SK-N-SH treated with all-trans-retinoic acid at 6 μM for 48 hours (cell line): Measurements from ENCODE around the gene POLG2.

Source experiments
- ATAC-seq: fragments of 200-7000 bp; cut with Tn5 transposase; 3 replicates; pipeline ENCODE4 v1.9.1; 2020; ENCODE audit warnings: mild to moderate bottlenecking, moderate library complexity
- BACH2 ChIP-seq: fragments of 250-450 bp; sonication (Bioruptor Pico); IDR thresholded peaks from 2 replicates; pipeline ENCODE4 v1.9.0; 2021; ENCODE audit warnings: mild to moderate bottlenecking, borderline replicate concordance
- CSDC2 ChIP-seq: fragments of 250-450 bp; sonication (Bioruptor Pico); IDR thresholded peaks from 2 replicates; pipeline ENCODE4 v1.5.0; 2020; ENCODE audit warnings: mild to moderate bottlenecking, moderate library complexity
- CSRNP3 ChIP-seq: fragments of 250-450 bp; sonication (Bioruptor Pico); IDR thresholded peaks from 2 replicates; pipeline ENCODE4 v1.5.1; 2021; ENCODE audit warnings: mild to moderate bottlenecking, moderate library complexity
- ESRRG ChIP-seq: fragments of 250-450 bp; sonication (Bioruptor Pico); IDR thresholded peaks from 2 replicates; pipeline ENCODE4 v1.6.1; 2021; ENCODE audit warnings: mild to moderate bottlenecking
- GLIS3 ChIP-seq: fragments of 250-450 bp; sonication (Bioruptor Pico); IDR thresholded peaks from 2 replicates; pipeline ENCODE4 v1.5.0; 2020; ENCODE audit warnings: mild to moderate bottlenecking, moderate library complexity
- ISL1 ChIP-seq: fragments of 250-450 bp; sonication (Bioruptor Pico); IDR thresholded peaks from 2 replicates; pipeline ENCODE4 v2.1.2; 2022; ENCODE audit warnings: mild to moderate bottlenecking, moderate library complexity
- SNAI2 ChIP-seq: fragments of 250-450 bp; sonication (Bioruptor Pico); IDR thresholded peaks from 2 replicates; pipeline ENCODE4 v1.5.0; 2020; ENCODE audit warnings: mild to moderate bottlenecking, moderate library complexity
- TCF4 ChIP-seq: fragments of 250-450 bp; sonication (Bioruptor Pico); IDR thresholded peaks from 2 replicates; pipeline ENCODE4 v1.8.0; 2021; ENCODE audit warnings: mild to moderate bottlenecking, moderate library complexity, borderline replicate concordance
- TOX ChIP-seq: fragments of 250-450 bp; sonication (Bioruptor Pico); IDR thresholded peaks from 2 replicates; pipeline ENCODE4 v1.8.0; 2021; ENCODE audit warnings: mild to moderate bottlenecking, moderate library complexity, borderline replicate concordance
- TSHZ2 ChIP-seq: fragments of 250-450 bp; sonication (Bioruptor Pico); IDR thresholded peaks from 2 replicates; pipeline ENCODE4 v1.5.0; 2020; ENCODE audit warnings: mild to moderate bottlenecking, moderate library complexity
- ZC3H10 ChIP-seq: fragments of 250-450 bp; sonication (Bioruptor Pico); IDR thresholded peaks from 2 replicates; pipeline ENCODE4 v1.5.1; 2021; ENCODE audit warnings: mild to moderate bottlenecking, moderate library complexity
- ZFP3 ChIP-seq: fragments of 250-450 bp; sonication (Bioruptor Pico); IDR thresholded peaks from 2 replicates; pipeline ENCODE4 v1.5.0; 2020; ENCODE audit warnings: mild to moderate bottlenecking, moderate library complexity
- ZFP30 ChIP-seq: fragments of 450-650 bp; formaldehyde crosslinking; IDR thresholded peaks from 2 replicates; pipeline ENCODE4 v1.5.0; 2022; ENCODE audit warnings: mild to moderate bottlenecking, moderate library complexity
- ZNF565 ChIP-seq: fragments of 450-650 bp; formaldehyde crosslinking; conservative IDR thresholded peaks from 2 replicates; pipeline ENCODE4 v1.5.0; 2020; ENCODE audit warnings: low read depth, mild to moderate bottlenecking, moderate library complexity
- ZNF8 ChIP-seq: fragments of 450-650 bp; formaldehyde crosslinking; IDR thresholded peaks from 2 replicates; pipeline ENCODE4 v1.5.0; 2020; ENCODE audit warnings: mild to moderate bottlenecking, moderate library complexity
- TF ChIP-seq, protein P1 (sequence below): fragments of 250-450 bp; sonication (Bioruptor Pico); IDR thresholded peaks from 2 replicates; pipeline ENCODE4 v1.8.0; 2021; ENCODE audit warnings: low read depth, mild to moderate bottlenecking, moderate library complexity, borderline replicate concordance
- TF ChIP-seq, protein P2 (sequence below): fragments of 250-450 bp; sonication (Bioruptor Pico); IDR thresholded peaks from 2 replicates; pipeline ENCODE4 v1.8.0; 2020; ENCODE audit warnings: mild to moderate bottlenecking, moderate library complexity, borderline replicate concordance

POLG2 gene

GRCh38 chr17:64532409-64532808 is 35.6 kb upstream of the POLG2 start (continued):
- TF ChIP-seq, protein P1, sequence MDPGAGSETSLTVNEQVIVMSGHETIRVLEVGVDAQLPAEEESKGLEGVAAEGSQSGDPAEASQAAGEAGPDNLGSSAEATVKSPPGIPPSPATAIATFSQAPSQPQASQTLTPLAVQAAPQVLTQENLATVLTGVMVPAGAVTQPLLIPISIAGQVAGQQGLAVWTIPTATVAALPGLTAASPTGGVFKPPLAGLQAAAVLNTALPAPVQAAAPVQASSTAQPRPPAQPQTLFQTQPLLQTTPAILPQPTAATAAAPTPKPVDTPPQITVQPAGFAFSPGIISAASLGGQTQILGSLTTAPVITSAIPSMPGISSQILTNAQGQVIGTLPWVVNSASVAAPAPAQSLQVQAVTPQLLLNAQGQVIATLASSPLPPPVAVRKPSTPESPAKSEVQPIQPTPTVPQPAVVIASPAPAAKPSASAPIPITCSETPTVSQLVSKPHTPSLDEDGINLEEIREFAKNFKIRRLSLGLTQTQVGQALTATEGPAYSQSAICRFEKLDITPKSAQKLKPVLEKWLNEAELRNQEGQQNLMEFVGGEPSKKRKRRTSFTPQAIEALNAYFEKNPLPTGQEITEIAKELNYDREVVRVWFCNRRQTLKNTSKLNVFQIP: no peak
- no peak for TF ChIP-seq TOX
- TF ChIP-seq, all 23 proteins: peak for 0

DNA sequence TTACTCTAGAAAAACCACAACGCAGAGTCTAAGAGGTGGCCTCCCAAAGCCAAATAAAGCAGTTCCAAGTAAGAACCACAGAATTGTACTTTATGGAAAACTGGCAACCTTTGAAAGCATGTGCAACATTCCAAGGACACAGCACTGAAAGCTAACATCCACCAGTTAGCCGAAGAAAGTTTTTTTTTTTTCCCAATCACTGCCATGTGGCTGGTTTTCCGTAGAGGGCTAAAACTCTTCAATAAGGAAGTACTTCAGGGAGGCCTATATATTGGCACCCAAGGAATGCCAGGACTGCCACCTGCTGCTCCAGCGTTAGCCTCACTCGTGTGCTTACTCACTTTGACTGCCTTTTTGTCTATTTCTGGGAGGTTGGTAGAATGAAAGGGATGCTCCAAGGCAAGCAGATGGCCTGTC is 35.1 kb upstream of the POLG2 start:
- no peak; the same call in 2 of the 3 replicates for ATAC-seq

DNA sequence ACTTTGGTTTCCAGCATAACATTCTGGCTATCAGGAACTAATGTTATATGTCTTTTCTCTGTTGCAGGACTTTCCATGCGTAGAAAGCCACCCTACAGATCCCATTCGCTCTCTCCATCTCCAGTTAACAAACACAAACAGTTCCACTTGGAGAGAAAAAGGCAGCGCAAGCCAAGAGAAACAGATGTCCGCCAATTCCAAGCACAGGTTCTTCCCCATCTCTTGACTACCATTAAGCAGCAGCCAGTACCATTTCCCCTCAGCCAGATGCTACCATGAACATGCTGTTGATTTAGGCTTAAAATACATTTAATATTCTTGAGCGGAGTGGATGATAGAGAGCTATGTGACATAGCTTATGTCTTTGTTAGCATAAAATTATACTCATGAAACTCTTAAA is 32.4 kb upstream of the POLG2 start:
- no peak for ATAC-seq
- TF ChIP-seq ESRRG (CRISPR knock-in tag) (no peak), TSHZ2 (no peak), BACH2 (no peak), ZNF565 (CRISPR knock-in tag) (no peak), GLIS3 (CRISPR knock-in tag) (no peak), TOX (no peak), CSDC2 (CRISPR knock-in tag) (no peak), ZNF8 (no peak), ZFP30 (CRISPR knock-in tag) (no peak)

More for the DNA sequence above, 35.1 kb upstream of the POLG2 start:
- TF ChIP-seq TCF4 (CRISPR knock-in tag) (no peak), TSHZ2 (no peak), GLIS3 (CRISPR knock-in tag) (no peak), ZFP30 (CRISPR knock-in tag) (no peak), ZNF565 (CRISPR knock-in tag) (no peak), CSRNP3 (CRISPR knock-in tag) (no peak), TOX (no peak), ZC3H10 (CRISPR knock-in tag) (no peak), ISL1 (no peak), BACH2 (no peak), ZFP3 (CRISPR knock-in tag) (no peak), ESRRG (CRISPR knock-in tag) (no peak), SNAI2 (CRISPR knock-in tag) (no peak)
- TF ChIP-seq, protein P1: no peak
- TF ChIP-seq, protein P2, sequence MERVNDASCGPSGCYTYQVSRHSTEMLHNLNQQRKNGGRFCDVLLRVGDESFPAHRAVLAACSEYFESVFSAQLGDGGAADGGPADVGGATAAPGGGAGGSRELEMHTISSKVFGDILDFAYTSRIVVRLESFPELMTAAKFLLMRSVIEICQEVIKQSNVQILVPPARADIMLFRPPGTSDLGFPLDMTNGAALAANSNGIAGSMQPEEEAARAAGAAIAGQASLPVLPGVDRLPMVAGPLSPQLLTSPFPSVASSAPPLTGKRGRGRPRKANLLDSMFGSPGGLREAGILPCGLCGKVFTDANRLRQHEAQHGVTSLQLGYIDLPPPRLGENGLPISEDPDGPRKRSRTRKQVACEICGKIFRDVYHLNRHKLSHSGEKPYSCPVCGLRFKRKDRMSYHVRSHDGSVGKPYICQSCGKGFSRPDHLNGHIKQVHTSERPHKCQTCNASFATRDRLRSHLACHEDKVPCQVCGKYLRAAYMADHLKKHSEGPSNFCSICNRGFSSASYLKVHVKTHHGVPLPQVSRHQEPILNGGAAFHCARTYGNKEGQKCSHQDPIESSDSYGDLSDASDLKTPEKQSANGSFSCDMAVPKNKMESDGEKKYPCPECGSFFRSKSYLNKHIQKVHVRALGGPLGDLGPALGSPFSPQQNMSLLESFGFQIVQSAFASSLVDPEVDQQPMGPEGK: no peak
